Fibroblast of the aortic adventitia (primary cell): ENCODE data around the gene MYT1. TPM values are rescaled to one million over a fixed set of nuclear protein-coding genes. Genes with fewer than 3 reads are reported as not detected.
"Not testable (repeated sequence)": the region's sequence is repeated elsewhere in the genome, so short reads cannot be mapped to it uniquely, and the experiment has no call there.

Source experiments
- DNase-seq: peaks from one replicate; pipeline ENCODE4 v3.0.0-alpha.2; 2010; ENCODE audit warnings: low read depth
- H3K4me3 ChIP-seq: 2 replicates; pipeline ENCODE4 v1.5.1; 2011; ENCODE audit warnings: low read depth, mild to moderate bottlenecking, control low read depth, low read length, moderate library complexity
- total RNA-seq: library from RNA; depleted of rRNA; stranded (reverse); fragments of >200 nt; gene quantifications from 2 replicates; pipeline ENCODE4 v1.2.3, GENCODE V29; 2012; ENCODE audit warnings: low replicate concordance
- TF ChIP-seq, protein P1 (sequence below): IDR thresholded peaks from 2 replicates; pipeline ENCODE4 v1.5.1; 2011; ENCODE audit warnings: mild to moderate bottlenecking, low read length, control low read depth, inconsistent platforms; ENCODE audit not compliant: insufficient read depth

Gene MYT1
- total RNA-seq, 1 donor: not detected

DNA sequence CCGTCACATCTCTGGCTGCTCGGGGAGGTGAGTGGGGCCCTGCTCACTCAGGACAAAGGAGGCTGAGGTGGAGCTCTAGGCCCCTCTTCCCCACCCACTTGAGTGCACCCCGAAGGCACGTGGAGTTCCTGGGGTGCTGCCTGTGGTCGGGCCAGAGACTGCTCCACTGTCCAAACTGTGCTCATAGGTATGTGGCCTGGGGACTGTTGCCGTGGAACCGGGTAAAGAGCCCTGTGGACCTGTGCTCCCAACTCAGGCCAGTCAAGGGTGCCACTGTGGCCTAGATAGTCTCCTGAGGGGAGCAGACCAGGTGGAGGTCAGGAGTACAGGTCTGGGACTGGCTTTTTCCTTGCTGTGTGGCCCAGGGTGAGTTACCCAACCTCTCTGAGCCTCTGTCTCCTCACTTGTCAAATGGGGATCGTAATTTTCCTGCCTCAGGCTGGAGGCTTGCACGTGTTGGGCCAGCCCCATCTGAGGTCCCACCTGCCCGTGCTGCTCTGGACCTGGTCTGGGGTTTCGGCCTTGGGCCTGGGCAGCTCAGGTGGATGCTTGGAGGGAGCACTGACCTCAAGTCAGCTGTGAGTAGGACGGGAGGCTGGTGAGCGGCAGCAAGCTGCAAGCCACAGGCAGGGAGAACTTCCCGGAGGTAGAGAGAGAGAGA is 44.4 kb upstream of the MYT1 start:
- TF ChIP-seq, protein P1, sequence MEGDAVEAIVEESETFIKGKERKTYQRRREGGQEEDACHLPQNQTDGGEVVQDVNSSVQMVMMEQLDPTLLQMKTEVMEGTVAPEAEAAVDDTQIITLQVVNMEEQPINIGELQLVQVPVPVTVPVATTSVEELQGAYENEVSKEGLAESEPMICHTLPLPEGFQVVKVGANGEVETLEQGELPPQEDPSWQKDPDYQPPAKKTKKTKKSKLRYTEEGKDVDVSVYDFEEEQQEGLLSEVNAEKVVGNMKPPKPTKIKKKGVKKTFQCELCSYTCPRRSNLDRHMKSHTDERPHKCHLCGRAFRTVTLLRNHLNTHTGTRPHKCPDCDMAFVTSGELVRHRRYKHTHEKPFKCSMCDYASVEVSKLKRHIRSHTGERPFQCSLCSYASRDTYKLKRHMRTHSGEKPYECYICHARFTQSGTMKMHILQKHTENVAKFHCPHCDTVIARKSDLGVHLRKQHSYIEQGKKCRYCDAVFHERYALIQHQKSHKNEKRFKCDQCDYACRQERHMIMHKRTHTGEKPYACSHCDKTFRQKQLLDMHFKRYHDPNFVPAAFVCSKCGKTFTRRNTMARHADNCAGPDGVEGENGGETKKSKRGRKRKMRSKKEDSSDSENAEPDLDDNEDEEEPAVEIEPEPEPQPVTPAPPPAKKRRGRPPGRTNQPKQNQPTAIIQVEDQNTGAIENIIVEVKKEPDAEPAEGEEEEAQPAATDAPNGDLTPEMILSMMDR: no peak
- H3K4me3 ChIP-seq: no peak overlapping the region
- DNase-seq: peak; percentile 2

DNA sequence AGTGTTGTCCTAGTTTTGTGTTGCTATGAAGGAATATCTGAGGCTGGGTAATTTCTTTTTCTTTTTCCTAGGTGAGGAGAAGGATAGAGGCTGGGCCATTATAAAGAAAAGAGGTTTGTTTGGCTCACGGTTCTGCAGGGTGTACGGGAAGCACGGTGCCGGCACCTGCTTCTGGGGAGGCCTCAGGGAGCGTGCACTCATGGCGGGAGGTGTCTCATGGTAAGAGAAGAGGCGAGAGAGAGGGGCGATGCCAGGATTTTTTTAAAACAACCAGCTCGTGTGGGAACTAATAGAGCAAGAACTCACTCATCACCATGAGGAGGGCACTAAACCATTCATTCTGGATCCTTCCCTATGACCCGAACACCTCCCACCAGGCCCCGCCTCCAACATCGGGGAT is 42.7 kb upstream of the MYT1 start:
- TF ChIP-seq, protein P1: no peak
- no peak overlapping the region for H3K4me3 ChIP-seq
- DNase-seq: no peak

DNA sequence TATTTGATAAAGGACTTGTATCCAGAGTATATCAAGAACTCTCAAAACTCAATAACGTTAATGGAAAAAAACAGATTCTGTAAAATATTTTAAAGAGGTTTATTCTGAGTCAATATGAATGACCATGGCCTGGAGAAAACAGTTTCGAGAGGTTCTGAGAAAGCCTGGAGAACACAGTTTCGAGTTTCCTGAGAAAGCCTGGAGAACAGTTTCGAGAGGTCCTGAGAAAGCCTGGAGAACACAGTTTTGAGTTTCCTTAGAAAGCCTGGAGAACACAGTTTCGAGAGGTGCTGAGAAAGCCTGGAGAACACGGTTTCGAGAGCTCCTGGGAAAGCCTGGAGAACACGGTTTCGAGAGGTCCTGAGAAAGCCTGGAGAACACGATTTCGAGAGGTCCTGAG is 41.3 kb upstream of the MYT1 start:
- not testable (repeated sequence) for H3K4me3 ChIP-seq, DNase-seq

DNA sequence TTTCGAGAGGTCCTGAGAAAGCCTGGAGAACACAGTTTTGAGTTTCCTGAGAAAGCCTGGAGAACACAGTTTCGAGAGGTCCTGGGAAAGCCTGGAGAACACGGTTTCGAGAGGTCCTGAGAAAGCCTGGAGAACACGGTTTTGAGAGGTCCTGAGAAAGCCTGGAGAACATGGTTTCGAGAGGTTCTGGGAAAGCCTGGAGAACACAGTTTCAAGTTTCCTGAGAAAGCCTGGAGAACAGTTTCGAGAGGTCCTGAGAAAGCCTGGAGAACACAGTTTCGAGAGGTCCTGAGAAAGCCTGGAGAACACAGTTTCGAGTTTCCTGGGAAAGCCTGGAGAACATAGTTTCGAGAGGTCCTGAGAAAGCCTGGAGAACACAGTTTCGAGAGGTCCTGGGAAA is 40.7 kb upstream of the MYT1 start:
- not testable (repeated sequence) for H3K4me3 ChIP-seq, DNase-seq

DNA sequence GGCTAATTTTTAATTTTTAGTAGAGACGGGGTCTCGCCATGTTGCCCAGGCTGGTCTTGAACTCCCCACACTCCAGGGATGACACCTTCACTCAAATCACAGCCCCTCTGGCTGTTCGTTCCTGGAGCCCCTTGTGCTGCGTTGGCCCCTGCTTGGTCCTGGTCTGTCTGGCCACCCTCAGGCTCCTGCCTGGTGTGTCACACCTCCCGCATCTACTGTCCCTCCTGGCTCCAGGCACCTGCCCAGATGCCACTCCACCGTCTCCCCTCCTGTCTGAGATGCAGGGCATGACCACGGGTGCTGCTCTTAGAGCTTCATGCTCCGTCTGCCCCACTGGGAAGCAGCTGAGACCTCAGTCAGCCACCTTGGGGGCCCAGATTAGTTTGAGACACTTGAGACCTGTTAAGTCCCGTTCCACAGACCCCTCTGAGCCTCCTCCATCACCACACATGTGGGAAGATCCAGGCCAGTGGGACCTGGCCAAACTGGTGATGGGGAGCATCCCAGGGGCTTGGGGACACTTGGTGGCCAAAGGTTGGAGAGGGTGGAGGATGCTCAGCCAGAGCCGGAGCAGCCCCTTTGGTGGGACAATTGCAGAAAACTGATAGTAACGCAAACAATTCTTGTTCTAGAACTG is 35.0 kb upstream of the MYT1 start:
- TF ChIP-seq, protein P1: no peak
- DNase-seq: no peak
- no peak overlapping the region for H3K4me3 ChIP-seq

DNA sequence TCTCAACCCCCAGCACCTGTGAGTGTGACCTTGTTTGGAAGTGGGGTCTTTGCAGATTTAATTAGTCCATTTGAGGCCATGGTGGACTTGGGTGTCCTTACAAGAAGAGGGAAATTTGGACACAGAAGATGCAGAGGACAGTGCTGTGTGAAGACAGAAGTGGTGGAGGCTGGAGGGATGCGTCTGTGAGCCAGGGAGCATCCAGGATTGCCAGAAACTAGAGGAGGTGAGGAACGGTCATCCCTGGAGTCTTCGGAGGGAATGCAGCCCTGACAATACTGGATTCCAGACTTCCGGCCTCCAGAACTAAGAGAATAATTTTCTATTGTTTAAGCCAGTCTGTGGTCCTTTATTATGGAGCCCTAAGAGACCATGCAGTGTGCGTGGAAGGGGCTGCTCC is 34.0 kb upstream of the MYT1 start:
- no peak for DNase-seq
- TF ChIP-seq, protein P1: no peak
- H3K4me3 ChIP-seq: no peak overlapping the region

DNA sequence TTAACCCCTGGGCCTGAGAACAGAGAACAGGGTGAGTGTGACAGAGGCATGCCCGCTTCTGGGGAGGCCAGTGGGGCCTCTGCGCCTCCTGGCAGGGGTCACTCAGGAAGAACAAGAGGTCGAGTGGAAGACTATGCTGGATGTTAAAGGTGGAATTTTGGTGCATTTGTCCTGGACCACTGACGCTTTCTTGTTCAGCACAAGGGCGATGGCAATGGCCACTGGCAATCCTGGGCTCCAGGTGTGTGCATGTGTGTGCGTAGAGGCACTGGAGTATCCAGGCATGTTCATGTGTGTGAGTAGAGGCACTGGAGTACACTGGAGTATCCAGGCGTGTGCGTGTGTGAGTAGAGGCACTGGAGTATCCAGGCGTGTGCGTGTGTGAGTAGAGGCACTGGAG is 33.4 kb upstream of the MYT1 start:
- no peak overlapping the region for H3K4me3 ChIP-seq
- no peak for DNase-seq
- TF ChIP-seq, protein P1: no peak

DNA sequence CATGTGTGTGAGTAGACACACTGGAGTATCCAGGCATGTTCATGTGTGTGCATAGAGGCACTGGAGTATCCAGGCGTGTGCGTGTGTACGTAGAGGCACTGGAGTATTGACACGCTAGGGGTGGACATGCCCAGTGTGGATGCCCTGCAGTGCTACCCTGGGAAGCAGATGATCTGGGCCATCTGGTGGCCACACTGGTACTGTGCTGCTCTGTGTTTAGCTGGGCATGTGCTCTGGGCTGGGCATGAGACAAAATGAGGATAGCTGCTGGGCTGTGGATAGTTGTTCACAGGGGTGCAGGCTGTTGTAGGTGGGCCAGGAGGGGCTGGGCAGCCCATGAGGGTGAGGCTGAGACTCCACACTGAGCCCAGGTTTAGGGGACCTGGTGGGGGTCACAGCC is 32.8 kb upstream of the MYT1 start:
- no peak overlapping the region for H3K4me3 ChIP-seq
- DNase-seq: peak; percentile 2
- TF ChIP-seq, protein P1: peak; percentile 21
